ENCODE data around the gene PCDH9.

GRCh38 chr13:66509175-66509574 lies 721.0 kb downstream of the PCDH9 start:
- TF ChIP-seq CTCF (IDR thresholded peaks at IDR 0.05; ENCODE audit: insufficient read depth, low read length, poor library complexity, severe bottlenecking) (no peak), EZH2phosphoT487 (conservative IDR thresholded peaks at IDR 0.05; ENCODE audit: low read length) (no peak)

All from SU-DHL-6 (cell line).